Cortex of kidney (tissue), 1 donor: Measurements from ENCODE around the gene ERCC6L.

Experiments
- DNase-seq: peaks from one replicate; lab custom pipeline; 2025; lab: John Stamatoyannopoulos, UW

The ERCC6L gene

DNA sequence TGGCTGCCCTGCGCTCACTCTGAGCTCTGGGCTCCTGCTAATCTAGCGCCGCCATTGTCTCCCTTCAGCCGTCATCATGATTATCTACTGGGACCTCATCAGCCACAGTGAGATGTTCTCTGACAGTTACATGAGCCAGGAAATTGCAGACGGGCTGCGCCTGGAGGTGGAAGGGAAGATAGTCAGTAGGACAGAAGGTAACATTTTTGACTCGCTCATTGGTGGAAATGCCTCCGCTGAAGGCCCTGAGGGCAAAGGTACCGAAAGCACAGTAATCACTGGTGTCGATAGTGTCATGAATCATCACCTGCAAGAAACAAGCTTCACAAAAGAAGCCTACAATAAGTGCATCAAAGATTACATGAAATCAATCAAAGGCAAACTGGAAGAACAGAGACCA, 79.1 kb downstream of the ERCC6L start:
- no peak for DNase-seq

GRCh38 chrX:72158773-72159172, 80.1 kb downstream of the ERCC6L start:
- DNase-seq, result no peak
